GM12873 (cell line): Measurements from ENCODE around the gene VPS35.

Experiments used
- CTCF ChIP-seq: IDR thresholded peaks from 2 replicates; pipeline ENCODE4 v1.5.1; 2012; ENCODE audit warnings: low read depth, mild to moderate bottlenecking, moderate library complexity, low read length, control low read depth; ENCODE audit not compliant: insufficient read depth; ENCODE audit errors: missing control alignments

Gene VPS35

GRCh38 chr16:46613352-46613751 is 75.6 kb downstream of the VPS35 start:
- no peak for TF ChIP-seq CTCF

DNA sequence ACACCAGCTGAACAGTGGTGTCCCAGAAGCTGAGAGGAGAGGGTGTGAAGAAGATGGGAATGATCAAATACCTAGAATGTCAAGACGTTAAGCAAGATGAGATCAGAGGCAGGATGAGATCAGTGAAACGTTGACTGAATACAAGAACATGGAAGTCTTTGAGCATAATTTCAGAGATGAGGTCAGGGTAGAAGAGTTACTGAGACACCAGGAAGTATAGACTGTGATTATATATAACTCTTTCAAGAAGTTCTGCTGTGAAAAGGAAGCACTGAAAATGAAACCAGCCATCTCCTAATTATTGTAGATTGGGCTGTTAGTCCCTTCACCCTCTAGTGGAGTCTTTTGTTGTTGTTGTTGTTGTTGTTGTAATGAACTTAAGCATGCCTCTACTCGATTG is 76.9 kb downstream of the VPS35 start:
- peak; percentile 32 for TF ChIP-seq CTCF

DNA sequence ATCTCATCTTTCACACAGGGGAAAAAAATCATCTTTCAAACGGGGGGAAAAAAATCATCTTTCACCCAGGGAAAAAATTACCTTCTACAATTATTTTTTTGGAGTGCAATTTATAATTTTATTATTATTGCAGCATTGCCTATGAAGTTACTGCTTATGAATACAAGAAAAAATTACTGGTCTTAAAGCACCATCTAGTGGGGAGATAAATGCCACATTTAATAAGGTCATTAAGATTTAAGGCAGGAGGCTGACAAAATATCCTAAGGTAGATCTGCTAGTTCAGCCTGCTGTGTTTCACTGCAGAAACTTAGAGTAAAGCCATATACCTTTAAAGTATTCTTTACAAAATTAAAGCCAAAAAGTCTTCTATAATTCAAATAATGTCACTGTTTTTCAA is 81.4 kb downstream of the VPS35 start:
- TF ChIP-seq CTCF, result peak; percentile 13

DNA sequence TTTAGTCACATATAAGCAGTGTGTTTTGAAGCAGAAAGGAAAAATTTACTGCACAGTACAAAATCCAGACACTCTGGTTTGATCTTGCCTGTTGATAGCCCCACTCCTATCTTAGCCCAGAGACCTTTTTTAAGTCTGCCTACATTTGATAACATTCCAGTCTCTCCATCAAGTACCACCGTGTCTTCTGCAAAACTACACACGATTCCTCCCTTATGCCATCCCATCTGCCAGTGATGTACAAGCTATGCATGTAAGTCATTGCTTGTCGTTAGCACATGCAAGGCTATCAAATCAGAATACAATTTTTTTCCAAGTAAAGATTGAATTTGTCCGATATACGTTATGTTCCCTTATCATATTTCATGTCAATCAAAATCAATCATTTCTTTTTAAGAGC is 82.7 kb downstream of the VPS35 start:
- no peak for TF ChIP-seq CTCF
